MM.1S (cell line): ENCODE data around the gene ST8SIA5.

Source experiments
- CTCF ChIP-seq: fragments of 300-600 bp; sonication (generic); IDR thresholded peaks from 2 replicates; pipeline ENCODE4 v1.5.1; 2016; ENCODE audit warnings: antibody characterized with exemption, low read length, mixed read lengths
- EZH2 ChIP-seq: fragments of 300-600 bp; sonication (generic); optimal IDR thresholded peaks from 2 replicates; pipeline ENCODE3; 2017; ENCODE audit warnings: low read depth, mild to moderate bottlenecking, antibody characterized with exemption, low read length, mixed read lengths

DNA sequence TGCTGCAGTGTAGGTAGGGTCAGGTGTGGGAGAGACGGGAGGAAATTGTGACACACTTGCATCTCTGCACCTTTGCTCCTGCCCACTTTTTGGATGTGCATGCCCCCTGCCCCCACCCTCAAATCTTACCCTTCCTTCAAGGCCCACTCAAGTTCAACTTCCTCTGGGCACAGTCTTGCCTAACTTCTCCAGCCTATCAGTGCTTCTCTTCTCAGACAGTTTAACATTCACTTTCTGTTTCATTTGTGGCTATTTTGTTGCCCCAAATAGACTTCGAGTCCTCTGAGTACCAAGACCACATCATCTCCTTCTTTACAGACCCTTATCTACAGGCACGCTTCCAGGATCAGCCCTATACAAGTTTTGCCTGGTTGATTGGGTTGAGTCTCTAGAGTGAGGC lies 2.7 kb downstream of the ST8SIA5 start:
- TF ChIP-seq CTCF (no peak), EZH2 (no peak)
